ENCODE measurements around the gene ISLR2.

ISLR2 gene

DNA sequence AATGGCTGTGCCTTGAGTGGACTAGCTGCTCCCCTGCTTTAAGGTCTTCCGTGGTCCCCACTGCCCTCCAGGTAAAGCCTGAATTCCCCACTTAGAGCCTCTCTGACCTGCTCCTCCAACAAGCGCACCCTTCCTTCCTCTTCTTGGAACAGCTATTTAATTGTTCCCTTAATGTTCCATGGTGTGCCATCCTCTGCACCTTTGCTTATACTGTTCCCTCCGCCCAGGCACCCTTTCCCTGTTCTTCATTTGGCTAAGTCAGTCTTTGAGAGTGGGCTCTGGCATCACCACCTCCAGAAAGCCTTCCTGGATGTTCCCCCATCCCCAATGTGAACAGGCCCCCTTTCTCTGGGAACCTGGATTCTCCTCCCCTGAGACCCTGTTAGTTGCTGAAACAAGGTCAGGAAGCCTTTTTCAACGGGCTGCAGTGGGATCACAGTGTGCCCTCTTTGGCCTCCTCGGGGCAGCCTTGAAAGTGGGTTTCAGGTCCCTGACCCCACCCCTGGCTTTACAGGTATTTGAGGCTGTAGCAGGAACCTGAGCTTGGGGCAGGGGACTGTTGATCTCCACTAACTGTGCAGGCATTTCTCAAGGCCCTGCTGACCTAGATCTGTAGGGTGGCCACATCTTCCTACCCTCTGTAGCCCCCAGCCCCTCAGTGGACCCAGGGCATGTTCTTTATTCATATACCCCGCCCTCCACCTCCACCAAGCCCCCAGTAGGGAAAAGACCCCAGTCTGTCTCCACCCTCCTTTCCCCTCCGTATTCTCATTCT, 48.1 kb downstream of the ISLR2 start:
- no peak for DNase-seq

DNA sequence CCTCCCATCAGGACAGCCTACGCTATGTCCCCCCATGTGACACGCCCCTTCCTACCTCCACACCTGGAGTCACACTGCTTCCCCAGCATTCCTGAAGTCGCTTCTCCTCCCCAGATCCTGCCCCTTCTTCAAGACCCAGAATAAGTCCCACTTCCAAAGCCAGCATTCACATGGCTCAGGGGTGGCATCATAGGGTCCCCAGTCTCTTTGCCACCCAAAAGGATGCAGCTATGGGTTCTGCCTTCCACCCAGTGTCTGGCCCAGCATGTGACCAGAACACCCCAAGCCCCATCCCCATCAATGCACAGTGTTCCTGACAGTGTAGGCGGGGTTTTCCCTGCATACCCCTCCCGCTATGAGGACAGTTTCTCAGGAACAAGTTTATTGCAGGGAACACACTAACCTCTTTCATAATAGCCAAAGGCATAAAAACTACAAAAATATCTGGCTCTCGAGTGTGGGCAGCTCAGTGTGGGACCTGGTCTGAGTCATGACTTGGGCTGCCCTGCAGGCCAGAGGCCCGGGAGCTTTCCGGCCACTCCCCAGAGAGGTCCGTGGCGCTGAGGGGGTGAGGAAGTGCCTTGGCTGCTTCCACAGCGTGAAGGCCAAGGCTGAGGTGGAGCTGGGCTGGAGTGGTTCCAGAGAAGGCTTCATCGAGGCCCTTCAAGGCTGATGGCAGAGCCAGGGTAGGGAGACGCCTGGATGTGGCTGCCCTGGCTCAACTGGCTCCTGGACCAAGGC, 48.9 kb downstream of the ISLR2 start:
- DNase-seq: peak; percentile 100

DNA sequence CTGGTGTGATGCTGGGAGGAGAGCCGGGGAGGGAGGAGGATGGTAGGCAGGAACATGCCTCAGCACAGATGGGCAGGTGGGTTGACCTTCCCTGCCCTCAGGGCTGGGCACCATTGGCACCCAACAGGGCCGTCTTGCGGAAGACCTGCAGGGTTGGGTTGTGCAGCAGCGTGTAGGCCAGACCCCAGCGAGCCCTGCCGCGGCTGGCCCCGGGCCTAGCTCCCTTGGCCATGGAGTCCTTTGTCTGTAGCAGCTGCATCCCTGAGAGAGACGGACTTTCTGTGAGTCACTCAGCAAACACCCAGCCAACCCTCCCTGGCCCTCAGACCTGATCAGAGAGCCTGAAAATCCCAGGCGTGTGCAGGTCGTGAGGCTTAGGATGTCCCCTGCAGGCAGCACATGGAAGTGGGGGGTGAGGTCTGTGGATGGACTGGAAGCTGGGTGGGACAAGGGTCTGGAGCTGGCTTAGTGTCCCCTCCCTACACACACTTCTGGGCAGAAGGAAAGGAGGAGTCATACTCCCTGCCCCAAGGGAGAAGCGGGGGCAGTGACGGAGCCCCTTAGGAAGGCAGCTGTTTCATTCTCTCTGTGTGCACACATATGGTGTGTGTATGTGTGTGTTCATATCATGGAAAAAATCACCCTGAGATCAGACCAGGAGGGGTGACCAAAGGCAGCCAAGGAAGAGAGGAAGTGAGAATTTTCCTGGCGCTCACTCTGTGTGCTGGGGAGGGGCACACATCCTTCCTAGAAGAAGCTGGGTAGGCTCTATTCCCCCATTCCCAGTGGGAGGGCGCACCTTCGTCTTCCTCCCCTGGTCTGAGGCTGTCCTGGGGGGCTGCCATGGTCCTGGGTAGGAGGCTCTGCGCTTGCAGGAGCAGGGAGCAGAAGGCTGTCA, 49.8 kb downstream of the ISLR2 start:
- DNase-seq: peak; percentile 41

DNA sequence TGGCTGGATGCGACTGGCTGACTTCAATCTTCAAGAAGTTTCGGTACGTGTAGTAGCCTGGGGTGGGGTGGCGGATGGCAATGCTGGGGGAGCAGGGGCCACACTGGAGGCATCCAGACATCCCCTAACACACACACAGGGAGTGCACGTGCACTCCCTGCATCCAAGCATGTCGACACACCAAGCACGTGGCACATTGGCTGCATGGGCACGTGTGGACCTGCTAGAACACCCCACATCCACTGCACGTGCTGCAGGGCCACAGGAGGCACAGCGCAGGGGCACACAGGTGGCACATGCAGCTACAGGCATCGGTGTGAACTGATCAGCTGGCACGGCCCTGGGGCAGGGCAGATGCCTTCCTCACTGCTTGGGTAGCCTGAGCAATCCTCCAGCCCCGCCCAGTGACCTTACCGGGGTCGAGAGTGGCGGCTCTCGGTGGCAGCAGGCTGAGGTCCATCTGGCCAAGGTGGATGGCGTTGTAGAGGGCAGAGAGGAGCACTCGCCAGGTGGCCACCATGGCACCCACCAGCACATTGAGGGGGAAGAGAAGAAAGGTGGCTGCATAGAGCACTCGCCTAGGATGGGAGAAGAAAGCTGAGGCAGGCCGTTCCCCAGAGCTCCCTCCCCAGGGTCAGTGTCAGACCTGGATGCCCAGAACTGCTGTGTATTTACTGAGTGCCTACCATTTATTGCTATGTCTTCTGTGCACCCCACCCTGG, 50.7 kb downstream of the ISLR2 start:
- no peak for DNase-seq

DNA sequence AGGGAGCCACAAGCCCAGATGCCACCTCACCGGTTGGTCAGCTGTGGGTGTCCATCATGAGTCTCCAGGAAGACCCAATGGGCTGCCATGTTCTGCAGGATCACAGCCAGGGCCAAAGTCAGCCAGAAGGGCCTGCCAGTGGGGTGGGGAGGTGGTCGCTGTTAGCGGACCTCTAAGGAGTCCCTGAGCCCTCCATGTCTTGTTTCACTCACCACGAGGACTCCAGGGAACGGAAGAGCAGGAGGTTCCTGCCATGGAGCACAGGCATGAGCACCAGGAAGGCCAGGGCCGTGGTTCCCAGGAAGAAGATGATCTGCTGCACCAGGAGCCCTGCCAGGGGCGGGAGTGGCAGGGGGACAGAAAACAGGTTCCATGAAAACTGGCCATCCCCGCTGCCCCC, 51.7 kb downstream of the ISLR2 start:
- DNase-seq: no peak

DNA sequence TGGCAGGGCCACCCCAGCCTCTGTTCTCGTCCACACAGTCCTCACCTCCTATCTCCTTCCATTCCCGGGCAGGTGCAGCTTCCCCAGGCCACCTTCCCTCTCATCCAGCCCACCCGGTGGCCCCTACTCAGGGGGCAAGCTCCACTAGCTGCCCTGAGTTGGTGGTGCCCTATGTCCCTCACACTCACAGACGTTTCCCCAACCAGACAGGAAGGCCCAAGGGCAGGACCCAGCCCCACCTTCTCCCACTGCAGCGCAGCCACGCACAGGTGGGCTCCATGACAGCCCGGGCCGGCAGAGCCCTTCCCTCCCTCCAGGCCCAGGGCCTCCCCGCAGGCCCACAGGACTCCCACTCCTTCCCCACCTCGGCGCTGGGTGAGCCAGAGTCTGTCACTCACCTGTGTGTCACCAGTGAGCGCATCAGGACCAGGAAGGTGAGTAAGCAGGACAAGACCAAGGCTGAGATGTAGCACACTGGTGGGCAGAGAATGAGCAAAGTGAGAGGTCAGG, 54.3 kb downstream of the ISLR2 start:
- no peak for DNase-seq

DNA sequence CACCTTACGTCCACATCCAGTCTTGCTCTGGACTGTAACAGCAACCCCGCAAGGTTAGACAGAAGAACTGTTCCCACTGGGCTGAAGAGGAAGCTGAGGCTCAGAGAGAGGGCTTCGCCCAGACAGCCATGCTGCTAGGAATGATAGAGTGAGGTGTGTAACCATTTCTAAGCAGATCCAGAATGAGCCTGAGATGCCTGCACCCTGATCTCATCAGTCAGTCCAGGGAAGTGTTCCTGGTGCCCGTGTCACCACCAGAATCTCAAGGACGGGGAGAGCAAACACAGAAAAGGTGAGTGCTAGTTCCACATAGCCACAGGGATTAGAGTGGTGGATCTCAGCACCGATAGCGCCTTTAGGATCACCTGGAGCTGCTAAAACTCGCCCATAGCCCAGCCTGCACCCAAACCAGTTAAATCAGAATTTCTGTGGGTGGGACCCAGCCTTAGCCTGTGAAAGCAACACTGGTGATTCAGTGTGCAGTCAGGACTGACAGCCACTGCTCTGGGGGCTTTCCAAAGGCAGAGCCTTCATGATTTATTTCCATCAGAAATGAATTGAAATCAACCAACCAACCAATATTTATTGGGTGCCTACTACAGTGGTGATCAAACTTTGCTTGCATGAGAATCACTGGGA, 55.4 kb downstream of the ISLR2 start:
- DNase-seq: no peak

Data from NCI-H226 (cell line).